ENCODE data around the gene CCDC180.
"Not testable (repeated sequence)": the region's sequence is repeated elsewhere in the genome, so short reads cannot be mapped to it uniquely, and the experiment has no call there.

The CCDC180 gene

DNA sequence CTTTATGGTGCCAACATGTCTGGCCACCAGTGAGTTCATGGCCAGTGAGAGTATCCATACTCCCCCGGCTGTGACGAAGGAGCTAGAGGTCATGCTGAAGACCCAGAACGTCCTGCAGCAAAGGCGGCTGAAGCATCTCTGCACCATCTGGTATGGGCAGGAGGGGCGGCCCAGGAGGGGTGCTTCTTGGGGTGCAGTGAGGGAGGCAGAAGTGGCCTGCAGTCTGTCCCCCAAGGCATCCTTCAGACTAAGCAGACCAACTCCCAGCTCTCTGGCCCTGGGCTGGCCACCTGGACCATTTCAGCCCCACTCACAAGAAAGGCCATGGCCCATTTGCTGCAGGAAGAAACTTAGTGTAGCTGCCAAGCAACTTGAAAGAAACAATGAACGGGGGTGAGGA, 11.0 kb downstream of the CCDC180 start:
- DNase-seq (ENCODE audit: insufficient read length, low spot score), result no peak
- no peak for TF ChIP-seq POLR2A (IDR thresholded peaks at IDR 0.05; ENCODE audit: low read depth, low read length)
- no peak for FAIRE-seq

DNA sequence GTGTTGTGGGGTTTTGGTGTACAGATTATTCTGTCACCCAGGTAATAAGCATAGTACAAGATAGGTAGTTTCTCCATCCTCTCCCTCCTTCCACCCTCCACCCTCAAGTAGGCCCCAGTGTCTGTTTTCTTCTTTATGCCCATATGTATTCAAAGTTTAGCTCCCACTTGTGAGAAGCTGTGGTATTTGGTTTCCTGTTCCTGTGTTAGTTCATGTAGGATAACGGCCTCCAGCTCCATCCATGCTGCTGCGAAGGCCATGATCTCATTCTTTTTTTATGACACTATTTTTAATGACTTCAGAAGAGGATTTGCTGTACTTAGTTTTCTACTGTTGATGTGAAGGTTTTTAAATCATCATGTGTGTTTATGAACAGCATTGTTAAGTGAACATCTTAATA, 11.9 kb downstream of the CCDC180 start:
- no peak for FAIRE-seq
- no peak for TF ChIP-seq POLR2A (IDR thresholded peaks at IDR 0.05; ENCODE audit: low read depth, low read length)
- DNase-seq (ENCODE audit: insufficient read length, low spot score), result no peak

DNA sequence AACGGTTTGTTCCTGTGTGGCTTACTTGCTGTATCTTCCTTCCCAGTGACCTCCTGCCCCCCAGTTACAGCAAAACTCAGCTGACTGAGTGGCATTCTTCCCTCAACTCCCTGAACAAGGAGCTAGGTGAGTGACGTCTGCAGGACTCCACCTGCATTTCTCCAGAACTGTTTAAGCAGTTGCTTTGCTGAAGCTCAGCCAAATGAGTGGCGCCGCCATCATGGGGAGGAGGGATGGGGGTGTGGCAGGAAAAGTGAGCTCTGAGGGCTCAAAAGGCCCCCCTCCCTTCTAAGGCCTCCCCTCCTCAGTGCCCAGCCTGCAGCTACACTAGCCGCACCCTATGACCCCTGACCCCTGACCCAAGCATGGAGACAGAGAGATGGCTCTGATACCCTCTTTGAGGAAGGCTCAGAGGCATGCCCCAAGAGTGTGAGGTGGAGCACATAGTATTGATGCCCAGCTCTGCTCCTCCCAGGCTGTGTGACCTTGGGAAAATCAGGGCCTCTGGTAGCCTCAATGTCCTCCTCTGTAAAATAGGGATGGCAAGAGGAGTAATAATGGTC, 12.7 kb downstream of the CCDC180 start:
- FAIRE-seq (no peak), DNase-seq (ENCODE audit: insufficient read length, low spot score) (no peak)
- TF ChIP-seq POLR2A (IDR thresholded peaks at IDR 0.05; ENCODE audit: low read depth, low read length), result no peak

DNA sequence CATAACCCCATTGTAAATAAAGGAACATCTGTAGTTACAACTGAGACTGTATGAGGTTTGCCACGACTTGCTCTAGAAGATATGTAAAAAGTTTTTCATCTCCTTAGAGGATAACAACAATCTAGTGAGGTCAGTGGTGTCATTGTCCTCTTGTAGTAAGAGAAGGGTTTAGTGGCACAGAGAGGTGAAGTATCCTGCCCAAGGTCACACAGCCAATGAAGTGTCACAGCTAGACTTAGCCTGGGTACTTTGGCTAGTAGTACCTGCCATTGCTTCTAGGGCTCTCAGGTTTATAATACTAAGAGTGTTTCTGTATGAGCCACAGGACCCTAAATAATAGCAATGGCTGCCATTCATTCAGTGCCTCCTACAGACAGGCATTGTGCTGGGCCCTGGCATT, 13.8 kb downstream of the CCDC180 start:
- DNase-seq (ENCODE audit: insufficient read length, low spot score), result no peak
- no peak for FAIRE-seq
- TF ChIP-seq POLR2A (IDR thresholded peaks at IDR 0.05; ENCODE audit: low read depth, low read length), result no peak

GRCh38 chr9:97321691-97322090, 14.2 kb downstream of the CCDC180 start:
- no peak for TF ChIP-seq POLR2A (IDR thresholded peaks at IDR 0.05; ENCODE audit: low read depth, low read length)
- FAIRE-seq, result no peak
- DNase-seq (ENCODE audit: insufficient read length, low spot score), result no peak

- DNase-seq (ENCODE audit: insufficient read length, low spot score) (no peak), FAIRE-seq (no peak)
- TF ChIP-seq POLR2A (IDR thresholded peaks at IDR 0.05; ENCODE audit: low read depth, low read length), result no peak
Measured at GRCh38 chr9:97322105-97322504, 14.6 kb downstream of the CCDC180 start.

GRCh38 chr9:97324954-97325353, 17.5 kb downstream of the CCDC180 start:
- FAIRE-seq (no peak), DNase-seq (ENCODE audit: insufficient read length, low spot score) (no peak)
- TF ChIP-seq POLR2A (IDR thresholded peaks at IDR 0.05; ENCODE audit: low read depth, low read length), result no peak

DNA sequence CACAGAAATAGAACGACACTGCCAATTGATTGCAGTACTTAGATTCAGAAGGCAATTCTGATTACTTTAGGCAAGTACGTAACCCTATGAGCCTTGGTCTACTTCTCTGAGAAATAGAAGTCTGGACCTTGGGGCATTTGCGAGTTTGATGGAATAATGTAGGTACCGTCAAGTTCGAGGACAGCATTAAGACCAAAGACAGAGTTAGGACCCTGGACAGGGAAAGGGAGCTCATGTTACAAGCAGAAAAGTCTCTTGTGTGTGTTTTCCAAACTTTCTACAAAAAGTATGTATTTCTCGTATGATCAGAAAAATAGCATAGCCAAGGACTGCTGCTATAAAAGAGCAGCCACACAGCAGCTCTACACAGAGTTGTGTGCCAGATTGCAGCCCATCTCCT, 20.1 kb downstream of the CCDC180 start:
- no peak for TF ChIP-seq POLR2A (IDR thresholded peaks at IDR 0.05; ENCODE audit: low read depth, low read length)
- FAIRE-seq, result no peak
- no peak for DNase-seq (ENCODE audit: insufficient read length, low spot score)

DNA sequence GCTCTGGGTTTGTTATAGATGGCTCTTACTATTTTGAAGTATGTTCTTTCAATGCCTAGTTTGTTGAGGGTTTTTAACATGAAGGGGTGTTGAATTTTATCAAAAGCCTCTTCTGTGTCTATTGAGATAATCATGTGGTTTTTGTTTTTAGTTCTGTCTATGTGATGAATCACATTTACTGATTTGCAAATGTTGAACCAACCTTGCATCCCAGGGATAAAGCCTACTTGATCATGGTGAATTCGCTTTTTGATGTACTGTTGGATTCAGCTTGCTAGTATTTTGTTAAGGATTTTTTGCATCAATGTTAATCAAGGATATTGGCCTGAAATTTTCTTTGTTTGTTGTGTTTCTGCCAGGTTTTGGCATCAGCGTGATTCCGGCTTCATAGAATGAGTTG, 25.5 kb downstream of the CCDC180 start:
- FAIRE-seq (peak; percentile 78), DNase-seq (ENCODE audit: insufficient read length, low spot score) (no peak)
- no peak for TF ChIP-seq POLR2A (IDR thresholded peaks at IDR 0.05; ENCODE audit: low read depth, low read length)

- FAIRE-seq; DNase-seq (ENCODE audit: insufficient read length, low spot score): not testable (repeated sequence)
Measured at GRCh38 chr9:97335622-97336021, 28.2 kb downstream of the CCDC180 start.

DNA sequence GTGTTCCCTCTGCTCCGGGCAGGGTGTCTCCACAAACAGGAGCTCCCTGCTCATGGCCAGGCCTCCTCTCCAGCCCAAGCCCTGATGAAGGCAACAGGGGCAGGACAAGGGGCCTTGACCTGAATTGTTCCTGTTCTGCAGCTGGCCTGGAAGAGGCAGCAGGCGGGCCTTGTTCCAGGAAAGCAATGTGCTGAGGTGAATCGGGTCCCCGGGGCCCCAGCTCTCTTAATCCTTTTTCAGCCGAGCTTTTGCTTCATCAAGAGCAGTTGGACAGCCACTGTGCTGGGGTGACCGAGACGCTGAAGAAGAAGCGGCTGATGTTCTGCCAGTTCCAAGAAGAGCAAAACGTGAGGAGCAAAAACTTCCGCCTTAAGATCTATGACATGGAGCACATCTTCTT, 41.4 kb downstream of the CCDC180 start:
- FAIRE-seq (no peak), DNase-seq (ENCODE audit: insufficient read length, low spot score) (no peak)
- TF ChIP-seq POLR2A (IDR thresholded peaks at IDR 0.05; ENCODE audit: low read depth, low read length), result no peak

DNA sequence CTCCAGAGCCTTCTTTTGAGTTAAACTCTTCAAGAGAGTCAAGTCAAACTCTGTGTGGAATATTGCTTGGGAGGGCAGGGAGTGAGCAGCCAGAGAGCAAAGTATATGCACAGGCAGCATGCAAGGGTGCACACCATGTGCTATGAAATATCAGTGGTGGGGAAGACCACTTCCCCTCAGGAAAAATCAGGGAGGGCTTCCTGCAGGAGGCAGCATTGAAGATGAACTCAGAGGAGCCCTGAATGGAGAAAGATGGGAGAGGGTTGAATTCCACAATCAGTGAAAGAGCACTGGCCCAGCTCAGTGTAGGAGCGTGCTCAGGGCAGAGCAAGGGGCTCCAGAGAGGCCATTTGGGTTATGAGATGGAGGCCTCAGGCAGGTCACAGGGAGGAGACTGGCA, 41.9 kb downstream of the CCDC180 start:
- FAIRE-seq (no peak), DNase-seq (ENCODE audit: insufficient read length, low spot score) (no peak)
- TF ChIP-seq POLR2A (IDR thresholded peaks at IDR 0.05; ENCODE audit: low read depth, low read length), result no peak

DNA sequence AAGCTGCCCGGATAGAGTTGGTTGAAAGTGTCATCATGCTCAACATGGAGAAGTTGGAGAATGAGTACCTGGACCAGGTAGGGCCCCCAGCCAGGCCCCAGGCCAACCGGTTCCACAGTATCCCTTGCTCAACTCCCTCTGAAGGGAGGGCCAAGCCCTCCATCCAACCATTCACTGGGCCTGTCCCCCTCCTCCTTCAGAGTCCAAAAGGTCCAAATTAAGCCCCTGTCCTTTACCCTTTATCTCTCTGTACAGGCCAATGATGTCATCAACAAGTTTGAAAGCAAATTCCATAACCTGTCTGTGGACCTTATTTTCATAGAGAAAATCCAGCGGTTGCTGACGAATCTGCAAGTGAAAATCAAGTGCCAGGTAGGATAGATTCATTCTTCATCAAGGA, 47.2 kb downstream of the CCDC180 start:
- no peak for TF ChIP-seq POLR2A (IDR thresholded peaks at IDR 0.05; ENCODE audit: low read depth, low read length)
- DNase-seq (ENCODE audit: insufficient read length, low spot score) (no peak), FAIRE-seq (no peak)

GRCh38 chr9:97357056-97357455, 49.6 kb downstream of the CCDC180 start:
- DNase-seq (ENCODE audit: insufficient read length, low spot score), result no peak
- TF ChIP-seq POLR2A (IDR thresholded peaks at IDR 0.05; ENCODE audit: low read depth, low read length), result no peak
- FAIRE-seq, result no peak

Measured in H54 (cell line).